Epithelial cell of proximal tubule (primary cell): Measurements from ENCODE around the gene SEMA4A. TPM values are rescaled to one million over a fixed set of nuclear protein-coding genes. Genes with fewer than 3 reads are reported as not detected.
A peak's percentile ranks its signal among the peaks of the same experiment; 100 is the strongest.

Experiments
- DNase-seq: peaks from one replicate; pipeline ENCODE4 v3.0.0-alpha.2; 2011; ENCODE audit warnings: low read depth
- H3K4me3 ChIP-seq: 2 replicates; pipeline ENCODE4 v1.5.1; 2011; ENCODE audit warnings: low read depth, mild to moderate bottlenecking, low read length
- CTCF ChIP-seq: conservative IDR thresholded peaks from 2 replicates; pipeline ENCODE4 v1.5.1; 2012; ENCODE audit warnings: low read depth, mild to moderate bottlenecking, low read length
- total RNA-seq: library from RNA; depleted of rRNA; stranded (reverse); fragments of >200 nt; gene quantifications from 2 replicates; pipeline ENCODE4 v1.2.3, GENCODE V29; 2015

The SEMA4A gene
- total RNA-seq, 1 donor from 2014 or later = 3.5 TPM

- no peak for TF ChIP-seq CTCF
- no peak for DNase-seq
- no peak overlapping the region for H3K4me3 ChIP-seq
These were observed 2.9 kb upstream of the SEMA4A start for GRCh38 chr1:156150333-156151011.

GRCh38 chr1:156151093-156151688 is 2.2 kb upstream of the SEMA4A start:
- TF ChIP-seq CTCF = no peak
- H3K4me3 ChIP-seq = no peak overlapping the region
- no peak for DNase-seq

GRCh38 chr1:156152628-156153027 is 757 bp upstream of the SEMA4A start:
- TF ChIP-seq CTCF = peak; percentile 5
- peak; percentile 86 for DNase-seq
- no peak overlapping the region for H3K4me3 ChIP-seq

DNA sequence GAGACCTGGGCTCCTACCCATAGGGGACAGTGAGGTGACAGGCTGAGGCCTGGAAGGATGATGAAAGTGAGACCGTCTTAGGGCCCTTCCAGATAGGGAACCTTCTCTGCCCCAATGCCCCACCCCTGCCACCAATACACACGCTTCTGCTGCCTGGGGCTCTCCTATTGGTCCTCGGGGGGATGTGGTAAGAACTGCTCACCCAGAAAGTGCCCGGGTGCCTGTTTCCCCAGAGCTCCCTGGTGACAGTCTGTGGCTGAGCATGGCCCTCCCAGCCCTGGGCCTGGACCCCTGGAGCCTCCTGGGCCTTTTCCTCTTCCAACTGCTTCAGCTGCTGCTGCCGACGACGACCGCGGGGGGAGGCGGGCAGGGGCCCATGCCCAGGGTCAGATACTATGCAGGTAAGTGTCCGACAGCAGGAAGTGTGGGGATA is 948 bp downstream of the SEMA4A start:
- TF ChIP-seq CTCF = no peak
- H3K4me3 ChIP-seq = peak overlapping the region; percentile 26
- DNase-seq = no peak

- peak overlapping the region; percentile 9 for H3K4me3 ChIP-seq
- no peak for DNase-seq
- TF ChIP-seq CTCF = no peak
These were observed 2.5 kb downstream of the SEMA4A start for GRCh38 chr1:156155756-156156510.

DNA sequence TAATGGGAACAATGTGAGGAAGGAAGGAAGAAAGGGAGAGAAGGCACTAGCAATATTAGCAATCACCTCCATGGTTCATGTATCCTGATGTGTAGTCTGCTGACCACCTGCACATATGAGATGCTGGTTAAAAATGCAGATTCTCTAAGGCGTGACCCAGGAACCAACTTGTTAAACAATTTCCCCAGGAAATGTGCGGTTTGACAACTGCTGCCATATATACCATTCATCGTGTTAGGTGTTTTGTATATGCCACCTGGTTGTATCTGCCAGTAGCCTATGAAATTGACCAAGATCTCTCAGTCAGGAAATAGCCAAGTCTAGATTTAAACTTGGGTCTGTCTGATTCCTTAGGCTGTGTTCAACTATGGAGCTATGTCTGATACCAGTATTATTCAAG is 4.1 kb downstream of the SEMA4A start:
- H3K4me3 ChIP-seq = no peak overlapping the region
- no peak for TF ChIP-seq CTCF
- no peak for DNase-seq
